Posterior vena cava (tissue), 2 donors: ENCODE data around the gene RPL32. TPM values are rescaled to one million over a fixed set of nuclear protein-coding genes. Genes with fewer than 3 reads are reported as not detected.
"Not testable (repeated sequence)": the region's sequence is repeated elsewhere in the genome, so short reads cannot be mapped to it uniquely, and the experiment has no call there.

Source experiments
- DNase-seq: peaks from one replicate; pipeline ENCODE4 v3.0.0-alpha.2; 2020; ENCODE audit warnings: low spot score
- intact Hi-C, 2 donors: fragments of 100-400 bp; cut with DNase I; formaldehyde crosslinking; loops; one replicate each; pipeline versions ENCODE4 v1.14.1 to v1.14.2; 2022 to 2023
- long read RNA-seq, 2 donors: library from polyadenylated mRNA; unstranded; transcript quantifications; one replicate each; pipeline ENCODE4 v2.0.0, GENCODE V29; 2020 to 2021
- total RNA-seq, 2 donors: library from RNA; stranded (reverse); fragmentation: NEBNext Ultra II Directional; extraction: Animal tissue kit (Norgen Biotek cat#: 25700); gene quantifications; one replicate each; pipeline ENCODE4 v1.2.1, GENCODE V29; 2021
- donor health status: DM: yes; HTN: yes; CAD: no.
- donor health status: DM: yes; HTN: yes; CAD: no.

Gene RPL32
- total RNA-seq, result 1,000 to 10,000 TPM; 1,198 to 1,383 TPM
- long read RNA-seq, donor 1, transcript RPL32-204 (4 exons, 2,117 nt), result major isoform, 101 of 104 reads
- long read RNA-seq, donor 1, partial matches to known transcripts, result 1 of 104 reads
- long read RNA-seq, donor 1, other reads (novel, unspliced or antisense), result 0 of 104 reads
- long read RNA-seq, donor 2, transcript RPL32-202 (3 exons, 1,734 nt), result minor isoform, 10 of 233 reads
- long read RNA-seq, donor 2, transcript RPL32-204 (4 exons, 2,117 nt), result major isoform, 219 of 233 reads
- long read RNA-seq, donor 2, partial matches to known transcripts, result 0 of 233 reads
- long read RNA-seq, donor 2, other reads (novel, unspliced or antisense), result 2 of 233 reads

GRCh38 chr3:12841149-12841969 is at the start of gene RPL32:
Gene RPL32 (minus strand): TSS chr3:12841565. CDS start chr3:12840237, 1,328 bp downstream.
- peak; percentile 96 for DNase-seq
- intact Hi-C loops, result no loop called here

GRCh38 chr3:12890610-12891390 is 49.4 kb upstream of the RPL32 start:
- intact Hi-C loops, result loop anchor here in 1 of 2 donors (2.0 kb wide), 1 partner anchor 22 kb away; no protein-coding TSS in a partner anchor
- no peak for DNase-seq

GRCh38 chr3:12886736-12887135 is 45.4 kb upstream of the RPL32 start:
- DNase-seq, result no peak
- intact Hi-C loops, result no loop called here

- no peak for DNase-seq
- intact Hi-C loops, result no loop called here
Observed at GRCh38 chr3:12886106-12886679, 44.8 kb upstream of the RPL32 start.

GRCh38 chr3:12885583-12885930 is 44.2 kb upstream of the RPL32 start:
- intact Hi-C loops, result loop anchor here in 1 of 2 donors (2.0 kb wide), 1 partner anchor 23 kb away; no protein-coding TSS in a partner anchor
- DNase-seq, result no peak

GRCh38 chr3:12884790-12885582 is 43.6 kb upstream of the RPL32 start:
- intact Hi-C loops, result loop anchor here in 1 of 2 donors (2.0 kb wide), 1 partner anchor 24 kb away; no protein-coding TSS in a partner anchor
- no peak for DNase-seq

- no peak for DNase-seq
- intact Hi-C loops, result loop anchor here in 1 of 2 donors (2.0 kb wide), 1 partner anchor 25 kb away; no protein-coding TSS in a partner anchor
Observed at GRCh38 chr3:12884186-12884680, 42.9 kb upstream of the RPL32 start.

GRCh38 chr3:12882336-12883310 is 41.3 kb upstream of the RPL32 start:
- no peak for DNase-seq
- intact Hi-C loops, result no loop called here

GRCh38 chr3:12881858-12882257 is 40.5 kb upstream of the RPL32 start:
- intact Hi-C loops, result not testable (repeated sequence)

GRCh38 chr3:12879191-12879815 is 37.9 kb upstream of the RPL32 start:
- DNase-seq, result no peak
- intact Hi-C loops, result no loop called here

More at GRCh38 chr3:12881858-12882257, 40.5 kb upstream of the RPL32 start:
- not testable (repeated sequence) for DNase-seq

GRCh38 chr3:12878758-12879157 is 37.4 kb upstream of the RPL32 start:
- DNase-seq, intact Hi-C loops: not testable (repeated sequence)

GRCh38 chr3:12878141-12878574 is 36.8 kb upstream of the RPL32 start:
- no peak for DNase-seq
- intact Hi-C loops, result no loop called here

- intact Hi-C loops, result no loop called here
- no peak for DNase-seq
Observed at GRCh38 chr3:12877040-12877439, 35.7 kb upstream of the RPL32 start.

- intact Hi-C loops, result no loop called here
- no peak for DNase-seq
Observed at GRCh38 chr3:12875857-12876836, 34.8 kb upstream of the RPL32 start.

- no peak for DNase-seq
- intact Hi-C loops, result no loop called here
Observed at GRCh38 chr3:12871404-12871983, 30.1 kb upstream of the RPL32 start.
